IPS-18a (cell line): ENCODE results near the gene CGB7.
A peak's percentile ranks its signal among the peaks of the same experiment; 100 is the strongest.
"Not testable (repeated sequence)": the region's sequence is repeated elsewhere in the genome, so short reads cannot be mapped to it uniquely, and the experiment has no call there.

ENCODE experiments used
- H3K27ac ChIP-seq: one replicate; pipeline ENCODE4 v1.5.1; 2013; ENCODE audit warnings: low read length
- H3K27me3 ChIP-seq: one replicate; pipeline ENCODE4 v1.6.1; 2013; ENCODE audit warnings: mild to moderate bottlenecking, low read length; ENCODE audit not compliant: control insufficient read depth, insufficient read depth
- H3K36me3 ChIP-seq: one replicate; pipeline ENCODE4 v1.6.1; 2013; ENCODE audit warnings: low read depth, low read length; ENCODE audit not compliant: control insufficient read depth
- H3K4me1 ChIP-seq: one replicate; pipeline ENCODE4 v1.6.1; 2013; ENCODE audit warnings: low read depth, low read length; ENCODE audit not compliant: control insufficient read depth
- H3K4me3 ChIP-seq: one replicate; pipeline ENCODE4 v1.5.1; 2013; ENCODE audit warnings: low read length
- H3K9ac ChIP-seq: one replicate; pipeline ENCODE4 v1.6.1; 2013; ENCODE audit warnings: mild to moderate bottlenecking, low read length, moderate library complexity
- H3K9me3 ChIP-seq: one replicate; pipeline ENCODE4 v1.6.1; 2013; ENCODE audit warnings: low read depth, low read length; ENCODE audit not compliant: control insufficient read depth

CGB7 gene

DNA sequence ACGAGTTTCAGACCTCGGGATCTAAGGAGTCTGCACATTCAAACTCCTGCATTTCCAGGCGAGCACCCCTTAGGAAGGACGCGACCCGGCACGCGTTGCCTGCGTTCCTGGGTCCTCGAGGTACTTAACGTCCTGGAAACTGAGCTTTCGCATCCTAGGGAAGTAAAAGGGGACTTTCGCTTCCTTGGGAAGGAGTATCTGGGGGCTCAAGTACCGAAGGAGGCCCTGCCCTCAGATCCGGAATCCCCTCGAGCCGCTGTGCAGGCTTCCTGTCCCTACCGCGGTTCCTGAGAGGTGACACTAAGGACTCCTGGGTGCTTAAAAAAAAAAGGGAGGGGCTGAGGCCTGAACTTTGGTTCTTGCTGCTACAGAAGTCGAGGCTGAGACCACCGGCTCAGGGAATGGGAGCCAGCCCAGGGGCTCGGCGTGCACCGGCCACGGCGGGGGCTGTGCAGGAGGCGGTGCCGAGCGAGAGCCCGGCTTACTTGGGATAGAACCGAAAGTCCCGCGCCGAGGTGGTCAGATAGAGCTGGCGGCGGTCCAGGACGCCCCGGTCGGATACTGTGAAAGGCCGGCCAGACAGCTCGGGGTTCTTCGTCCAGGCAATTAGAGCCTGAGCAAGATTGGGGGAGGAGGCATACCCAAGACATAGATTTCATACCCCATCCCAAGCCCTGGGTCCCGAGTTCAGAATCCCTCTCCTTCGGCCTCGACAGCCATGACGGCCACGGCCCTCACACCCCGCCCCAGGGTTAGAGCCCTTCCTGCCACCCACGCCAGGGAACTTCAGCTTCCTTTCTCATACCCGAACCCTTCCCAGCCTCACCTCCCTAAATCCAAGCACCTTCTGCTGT lies 38.9 kb downstream of the CGB7 start:
- not testable (repeated sequence) for H3K36me3 ChIP-seq, H3K9me3 ChIP-seq, H3K4me1 ChIP-seq, H3K9ac ChIP-seq, H3K27ac ChIP-seq
- Histone ChIP-seq H3K4me3 (peak overlapping the region; percentile 51), H3K27me3 (peaks cover 38% of the 10 kb centered on the region)

DNA sequence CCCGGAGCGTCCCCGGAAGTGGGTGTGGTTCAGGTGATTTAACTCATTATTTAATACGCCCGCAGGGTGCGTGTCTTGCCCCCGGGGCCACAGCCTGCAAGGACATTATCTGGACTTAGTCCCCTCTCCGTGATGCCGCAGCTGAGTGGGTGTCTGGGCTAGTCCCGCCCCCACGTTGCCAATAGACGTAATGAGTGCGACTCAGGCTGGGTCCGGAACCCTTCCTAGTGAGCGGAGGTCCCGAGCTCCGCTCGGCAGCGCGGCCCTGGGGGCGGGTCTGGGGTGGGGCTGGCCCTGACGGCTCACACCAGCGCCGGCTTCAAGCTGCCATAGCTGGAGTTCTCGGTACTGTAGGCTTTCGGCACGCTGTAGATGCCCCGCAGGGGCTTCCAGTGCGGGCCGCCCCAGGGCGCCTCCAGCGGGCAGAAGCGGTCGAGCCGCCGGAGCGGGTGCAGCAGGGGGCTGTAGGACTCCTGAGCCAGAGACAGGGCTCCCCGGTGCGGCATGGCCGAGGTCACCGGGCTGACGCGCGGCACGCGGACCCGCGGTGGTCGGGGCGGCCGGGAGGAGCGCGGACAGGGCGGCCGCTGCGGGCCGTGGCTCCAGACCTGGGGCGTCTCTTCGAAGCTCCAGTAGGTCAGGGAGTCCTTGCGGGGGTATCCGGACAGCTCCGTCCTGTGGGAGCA lies 39.7 kb downstream of the CGB7 start:
- peak overlapping the region; percentile 51 for H3K4me3 ChIP-seq
- no peaks in the 10 kb centered on the region for H3K9me3 ChIP-seq
- peaks cover 38% of the 10 kb centered on the region for H3K27me3 ChIP-seq
- H3K9ac ChIP-seq = no peak overlapping the region
- no peak overlapping the region for H3K27ac ChIP-seq
- H3K36me3 ChIP-seq = peaks cover 9% of the 10 kb centered on the region
- H3K4me1 ChIP-seq = peaks cover 4% of the 10 kb centered on the region

DNA sequence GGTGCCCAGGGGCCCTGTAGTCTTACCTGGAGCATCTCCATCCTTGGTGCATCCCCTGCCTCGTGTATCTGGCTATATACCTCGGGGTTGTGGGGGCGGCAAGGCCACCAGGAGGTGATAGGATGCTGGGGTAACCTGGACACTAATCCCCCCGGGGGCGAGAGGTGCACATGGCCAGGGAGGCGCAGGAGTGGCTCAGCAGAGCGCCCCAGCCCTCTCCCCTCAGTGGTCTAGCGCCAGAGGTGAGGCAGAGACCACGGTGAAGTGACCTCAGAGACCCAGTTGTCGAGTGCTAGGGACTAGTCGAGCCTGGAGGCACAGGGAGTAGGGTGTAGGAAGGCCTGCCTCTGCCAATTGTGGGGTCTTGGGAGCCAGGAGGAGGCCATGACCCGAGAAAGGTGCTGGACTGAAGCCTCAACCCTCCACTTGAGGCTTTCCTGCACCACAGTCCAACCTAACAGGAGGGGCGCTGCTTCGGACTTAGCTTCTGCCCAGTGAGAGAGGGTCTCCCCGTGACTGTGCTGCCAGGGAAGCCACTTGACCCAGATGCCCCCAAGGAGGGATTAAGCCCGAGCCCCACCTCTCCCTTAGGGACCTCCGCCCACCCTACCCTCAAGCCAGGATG lies 40.4 kb downstream of the CGB7 start, which contains the start of gene LHB:
Gene LHB, minus strand, starts transcription at position 51 of the 625 bp plus-strand sequence. Its CDS starts 10 bp downstream, at position 41.
- H3K4me3 ChIP-seq = peak within 1 kb of the TSS; percentile 51
- H3K27me3 ChIP-seq = peaks cover 37% of the 10 kb centered on the region
- H3K36me3 ChIP-seq = peaks cover 9% of the 10 kb centered on the region
- H3K9me3 ChIP-seq = no peaks in the 10 kb centered on the region
- no peak within 1 kb of the TSS for H3K27ac ChIP-seq
- H3K4me1 ChIP-seq = peaks cover 4% of the 10 kb centered on the region
- no peak within 1 kb of the TSS for H3K9ac ChIP-seq

DNA sequence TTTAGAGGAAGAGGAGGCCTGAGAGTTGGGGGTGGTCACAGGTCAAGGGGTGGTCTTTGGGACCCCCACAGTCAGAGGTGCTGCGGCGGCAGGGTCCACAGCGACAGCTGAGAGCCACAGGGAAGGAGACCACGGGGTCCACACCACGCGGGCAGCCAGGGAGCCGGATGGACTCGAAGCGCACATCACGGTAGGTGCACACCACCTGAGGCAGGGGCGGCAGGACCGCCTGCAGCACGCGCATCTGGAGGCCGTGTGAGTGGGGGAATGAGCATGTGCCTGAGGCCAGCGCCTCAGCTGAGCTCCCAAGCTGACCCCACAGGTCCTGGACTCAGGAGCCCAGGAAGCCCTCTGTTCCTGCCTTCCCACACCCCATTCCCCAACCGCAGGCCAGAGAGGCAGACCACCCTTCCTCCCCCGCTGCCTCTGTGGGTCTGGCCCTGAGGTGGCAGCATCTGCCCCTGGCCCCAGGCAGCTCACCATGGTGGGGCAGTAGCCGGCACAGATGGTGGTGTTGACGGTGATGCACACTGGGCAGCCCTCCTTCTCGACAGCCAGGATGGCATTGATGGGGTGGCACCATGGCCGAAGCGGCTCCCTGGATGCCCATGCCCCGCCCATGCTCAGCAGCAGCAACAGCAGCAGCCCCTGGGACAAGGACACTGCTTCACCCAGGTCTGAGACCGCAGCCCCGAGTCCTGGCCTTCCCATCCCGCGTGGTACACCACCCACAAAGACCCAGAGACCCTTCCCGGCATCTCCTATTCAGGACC lies 41.3 kb downstream of the CGB7 start:
- peaks cover 28% of the 10 kb centered on the region for H3K27me3 ChIP-seq
- H3K4me3 ChIP-seq = no peak overlapping the region
- no peak overlapping the region for H3K27ac ChIP-seq
- H3K9ac ChIP-seq = no peak overlapping the region
- peaks cover 4% of the 10 kb centered on the region for H3K4me1 ChIP-seq
- peaks cover 15% of the 10 kb centered on the region for H3K36me3 ChIP-seq
- H3K9me3 ChIP-seq = no peaks in the 10 kb centered on the region

DNA sequence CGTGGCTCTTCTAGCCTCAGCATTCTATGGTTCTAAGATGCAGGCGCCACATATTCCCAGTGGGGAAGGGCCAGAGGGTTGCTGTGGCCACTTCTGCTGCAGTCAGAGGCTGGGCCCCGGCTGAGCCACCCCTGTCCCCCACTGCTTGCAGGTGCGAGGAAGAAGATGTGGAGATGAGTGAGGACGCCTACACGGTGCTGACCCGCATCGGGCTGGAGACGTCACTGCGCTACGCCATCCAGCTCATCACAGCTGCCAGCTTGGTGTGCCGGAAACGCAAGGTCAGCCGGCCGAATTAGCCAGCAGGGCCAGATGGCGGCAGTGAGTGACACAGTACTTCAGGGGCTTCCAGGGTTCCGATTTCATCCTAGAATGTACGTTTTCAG lies 42.7 kb downstream of the CGB7 start:
- H3K27ac ChIP-seq = no peak overlapping the region

DNA sequence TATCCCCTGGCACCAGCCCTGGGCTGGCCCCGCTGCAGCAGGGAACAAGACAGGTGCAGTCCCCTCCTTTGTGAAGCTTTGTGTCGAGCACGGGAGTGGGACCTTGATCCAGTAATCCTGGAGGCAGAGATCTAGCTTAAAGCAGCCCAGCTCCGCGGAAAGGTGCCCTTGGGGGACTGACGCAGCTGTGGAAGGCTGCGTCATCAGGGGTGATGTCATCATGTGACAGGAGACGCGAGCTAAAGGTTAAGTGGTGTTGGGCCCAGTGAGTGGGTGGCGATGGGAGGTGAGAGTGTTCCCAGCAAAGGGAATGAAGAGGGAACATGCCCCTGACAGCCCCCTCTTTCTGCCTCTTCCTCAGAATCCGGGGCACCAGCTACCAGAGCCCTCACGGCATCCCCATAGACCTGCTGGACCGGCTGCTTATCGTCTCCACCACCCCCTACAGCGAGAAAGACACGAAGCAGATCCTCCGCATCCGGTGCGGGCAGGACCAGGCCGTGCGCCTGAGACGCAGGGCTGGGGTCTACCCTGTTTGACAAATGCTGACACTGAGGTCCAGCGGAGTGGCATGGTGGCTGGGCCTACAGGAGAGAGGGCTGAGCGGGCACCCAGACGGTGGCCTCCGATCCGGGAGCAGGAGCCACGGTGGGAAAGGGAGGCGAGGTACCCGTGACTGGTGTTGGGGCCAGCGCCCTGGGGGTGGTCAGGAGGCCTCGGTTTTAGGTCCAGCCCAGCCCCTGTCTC lies 43.3 kb downstream of the CGB7 start:
- no peak overlapping the region for H3K4me3 ChIP-seq
- H3K9ac ChIP-seq = no peak overlapping the region
- no peaks in the 10 kb centered on the region for H3K4me1 ChIP-seq
- H3K27ac ChIP-seq = no peak overlapping the region
- H3K27me3 ChIP-seq = peaks cover 19% of the 10 kb centered on the region
- no peaks in the 10 kb centered on the region for H3K9me3 ChIP-seq
- H3K36me3 ChIP-seq = peaks cover 30% of the 10 kb centered on the region

More for the DNA sequence above, 42.7 kb downstream of the CGB7 start:
- Histone ChIP-seq H3K4me1 (peaks cover under 1% of the 10 kb centered on the region), H3K36me3 (peaks cover 26% of the 10 kb centered on the region), H3K4me3 (no peak overlapping the region), H3K27me3 (peaks cover 19% of the 10 kb centered on the region), H3K9ac (no peak overlapping the region), H3K9me3 (no peaks in the 10 kb centered on the region)

DNA sequence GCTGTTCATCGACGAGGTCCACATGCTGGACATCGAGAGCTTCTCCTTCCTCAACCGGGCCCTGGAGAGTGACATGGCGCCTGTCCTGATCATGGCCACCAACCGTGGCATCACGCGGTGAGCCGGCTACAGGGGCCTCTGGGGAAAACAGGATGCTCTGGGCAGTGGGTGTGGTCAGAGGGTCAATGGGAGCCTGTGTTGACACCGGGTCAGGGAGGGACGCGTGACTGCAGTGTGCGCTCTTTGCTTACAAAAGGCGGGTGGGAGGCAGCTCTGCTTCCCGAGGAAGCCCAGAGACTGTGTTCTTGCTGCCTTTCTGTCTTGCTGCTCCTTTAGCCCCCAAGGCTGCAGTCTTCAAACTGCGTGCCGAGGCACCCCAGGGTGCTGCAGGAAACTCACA lies 46.4 kb downstream of the CGB7 start:
- H3K4me1 ChIP-seq = no peaks in the 10 kb centered on the region
- H3K9me3 ChIP-seq = no peaks in the 10 kb centered on the region
- no peak overlapping the region for H3K9ac ChIP-seq
- no peak overlapping the region for H3K27ac ChIP-seq
- H3K27me3 ChIP-seq = no peaks in the 10 kb centered on the region
- H3K36me3 ChIP-seq = peaks cover 43% of the 10 kb centered on the region
- H3K4me3 ChIP-seq = no peak overlapping the region

DNA sequence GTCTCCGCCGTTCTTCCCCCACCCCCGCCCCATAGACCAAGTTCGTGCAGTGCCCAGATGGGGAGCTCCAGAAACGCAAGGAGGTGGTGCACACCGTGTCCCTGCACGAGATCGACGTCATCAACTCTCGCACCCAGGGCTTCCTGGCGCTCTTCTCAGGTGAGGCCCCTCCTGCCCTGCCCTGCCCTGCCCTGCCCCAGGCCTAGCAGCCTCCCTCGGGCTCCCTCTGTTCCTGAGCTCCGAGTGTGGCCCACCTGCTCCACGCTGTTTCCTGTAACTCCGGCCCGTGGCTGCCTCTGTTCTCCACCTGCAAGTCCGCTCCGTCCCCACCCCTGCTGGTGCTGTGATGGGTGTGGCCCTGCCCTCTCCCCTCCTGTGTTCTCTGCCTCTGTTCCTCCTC lies 47.1 kb downstream of the CGB7 start:
- Histone ChIP-seq H3K4me3 (no peak overlapping the region), H3K36me3 (peaks cover 40% of the 10 kb centered on the region), H3K9ac (no peak overlapping the region)

DNA sequence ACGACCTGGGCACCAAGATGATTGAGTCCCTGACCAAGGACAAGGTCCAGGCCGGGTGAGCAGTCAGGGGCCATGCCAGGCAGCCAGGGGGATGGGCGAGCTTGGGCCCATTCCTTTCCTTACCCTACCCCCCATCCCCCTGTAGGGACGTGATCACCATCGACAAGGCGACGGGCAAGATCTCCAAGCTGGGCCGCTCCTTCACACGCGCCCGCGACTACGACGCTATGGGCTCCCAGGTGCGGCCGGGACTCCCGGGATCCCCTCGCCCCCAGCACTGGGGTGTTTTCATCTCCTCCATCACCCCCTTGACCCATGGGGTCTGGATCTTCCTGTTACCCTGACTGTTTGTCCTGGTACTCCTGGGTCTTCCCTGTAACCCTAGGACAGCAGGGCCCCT lies 47.7 kb downstream of the CGB7 start:
- Histone ChIP-seq H3K27me3 (no peaks in the 10 kb centered on the region), H3K4me3 (no peak overlapping the region), H3K4me1 (no peaks in the 10 kb centered on the region), H3K36me3 (peaks cover 39% of the 10 kb centered on the region), H3K9ac (no peak overlapping the region), H3K9me3 (no peaks in the 10 kb centered on the region), H3K27ac (no peak overlapping the region)

More for the DNA sequence above, 47.1 kb downstream of the CGB7 start:
- no peaks in the 10 kb centered on the region for H3K9me3 ChIP-seq
- no peaks in the 10 kb centered on the region for H3K27me3 ChIP-seq
- no peak overlapping the region for H3K27ac ChIP-seq
- H3K4me1 ChIP-seq = no peaks in the 10 kb centered on the region

DNA sequence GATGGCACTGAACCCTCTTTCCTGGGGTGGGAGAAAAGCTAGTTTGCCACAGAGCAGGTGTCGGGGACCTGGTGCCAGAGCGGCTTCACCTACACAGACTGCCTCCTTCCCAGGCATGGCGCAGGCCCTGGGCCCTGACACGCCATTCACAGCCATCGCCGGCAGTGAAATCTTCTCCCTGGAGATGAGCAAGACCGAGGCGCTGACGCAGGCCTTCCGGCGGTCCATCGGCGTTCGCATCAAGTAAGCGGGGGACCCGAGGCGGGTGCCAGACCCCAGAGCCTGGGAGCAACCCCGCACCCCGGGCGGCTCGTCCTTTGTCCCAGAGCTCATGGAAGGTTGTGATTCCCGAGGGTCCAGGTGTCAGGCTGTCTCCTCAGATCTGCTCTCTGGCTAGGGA lies 50.6 kb downstream of the CGB7 start:
- H3K9me3 ChIP-seq = no peaks in the 10 kb centered on the region
- no peak overlapping the region for H3K27ac ChIP-seq
- H3K27me3 ChIP-seq = no peaks in the 10 kb centered on the region
- H3K9ac ChIP-seq = no peak overlapping the region
- H3K36me3 ChIP-seq = peaks cover 53% of the 10 kb centered on the region
- no peaks in the 10 kb centered on the region for H3K4me1 ChIP-seq
- H3K4me3 ChIP-seq = no peak overlapping the region
